ENCODE results near the gene C3orf18.

C3orf18 gene

GRCh38 chr3:50580683-50581458 lies 13.3 kb upstream of the C3orf18 start:
- DNase-seq (ENCODE audit: low spot score), result no peak

- DNase-seq (ENCODE audit: low spot score), result no peak
These were observed 9.8 kb upstream of the C3orf18 start for GRCh38 chr3:50577348-50577747.

- DNase-seq (ENCODE audit: low spot score), result no peak
These were observed 7.8 kb upstream of the C3orf18 start for GRCh38 chr3:50575372-50575771.

- no peak for DNase-seq (ENCODE audit: low spot score)
These were observed 6.9 kb upstream of the C3orf18 start for GRCh38 chr3:50574444-50574831.

GRCh38 chr3:50573566-50574443 lies 6.3 kb upstream of the C3orf18 start:
- no peak for DNase-seq (ENCODE audit: low spot score)

GRCh38 chr3:50572801-50573371 lies 5.3 kb upstream of the C3orf18 start:
- DNase-seq (ENCODE audit: low spot score), result no peak

GRCh38 chr3:50572158-50572557 lies 4.6 kb upstream of the C3orf18 start:
- DNase-seq (ENCODE audit: low spot score), result peak; percentile 80

GRCh38 chr3:50571486-50571885 lies 3.9 kb upstream of the C3orf18 start:
- DNase-seq (ENCODE audit: low spot score), result no peak

- DNase-seq (ENCODE audit: low spot score), result no peak
These were observed 3.1 kb upstream of the C3orf18 start for GRCh38 chr3:50570508-50571279.

GRCh38 chr3:50568947-50569749 lies 1.6 kb upstream of the C3orf18 start, which contains the start of gene HEMK1:
TSS of gene HEMK1 (plus strand) at chr3:50569522. CDS start at chr3:50571105, 1,583 bp downstream.
- peak; percentile 99 for DNase-seq (ENCODE audit: low spot score)

GRCh38 chr3:50567011-50567385 lies 549 bp downstream of the C3orf18 start:
- peak; percentile 24 for DNase-seq (ENCODE audit: low spot score)

- no peak for DNase-seq (ENCODE audit: low spot score)
These were observed 3.2 kb downstream of the C3orf18 start for GRCh38 chr3:50564321-50564720.

GRCh38 chr3:50563867-50564266 lies 3.7 kb downstream of the C3orf18 start:
- DNase-seq (ENCODE audit: low spot score), result no peak

GRCh38 chr3:50562861-50563260 lies 4.7 kb downstream of the C3orf18 start:
- DNase-seq (ENCODE audit: low spot score), result peak; percentile 79

GRCh38 chr3:50559702-50560101 lies 7.8 kb downstream of the C3orf18 start:
- no peak for DNase-seq (ENCODE audit: low spot score)

GRCh38 chr3:50557915-50558314 lies 9.6 kb downstream of the C3orf18 start:
- no peak for DNase-seq (ENCODE audit: low spot score)

- DNase-seq (ENCODE audit: low spot score), result no peak
These were observed 10.4 kb downstream of the C3orf18 start for GRCh38 chr3:50557106-50557505.

- no peak for DNase-seq (ENCODE audit: low spot score)
These were observed 13.0 kb downstream of the C3orf18 start for GRCh38 chr3:50554553-50554952.

GRCh38 chr3:50552598-50552997 lies 14.9 kb downstream of the C3orf18 start:
- DNase-seq (ENCODE audit: low spot score), result no peak

- DNase-seq (ENCODE audit: low spot score), result no peak
These were observed 15.7 kb downstream of the C3orf18 start for GRCh38 chr3:50551681-50552435.
